ENCODE measurements around the gene BCL2A1. TPM values are rescaled to one million over a fixed set of nuclear protein-coding genes. Genes with fewer than 3 reads are reported as not detected.

The BCL2A1 gene
- polyA plus RNA-seq, 1 experiment, result not detected

DNA sequence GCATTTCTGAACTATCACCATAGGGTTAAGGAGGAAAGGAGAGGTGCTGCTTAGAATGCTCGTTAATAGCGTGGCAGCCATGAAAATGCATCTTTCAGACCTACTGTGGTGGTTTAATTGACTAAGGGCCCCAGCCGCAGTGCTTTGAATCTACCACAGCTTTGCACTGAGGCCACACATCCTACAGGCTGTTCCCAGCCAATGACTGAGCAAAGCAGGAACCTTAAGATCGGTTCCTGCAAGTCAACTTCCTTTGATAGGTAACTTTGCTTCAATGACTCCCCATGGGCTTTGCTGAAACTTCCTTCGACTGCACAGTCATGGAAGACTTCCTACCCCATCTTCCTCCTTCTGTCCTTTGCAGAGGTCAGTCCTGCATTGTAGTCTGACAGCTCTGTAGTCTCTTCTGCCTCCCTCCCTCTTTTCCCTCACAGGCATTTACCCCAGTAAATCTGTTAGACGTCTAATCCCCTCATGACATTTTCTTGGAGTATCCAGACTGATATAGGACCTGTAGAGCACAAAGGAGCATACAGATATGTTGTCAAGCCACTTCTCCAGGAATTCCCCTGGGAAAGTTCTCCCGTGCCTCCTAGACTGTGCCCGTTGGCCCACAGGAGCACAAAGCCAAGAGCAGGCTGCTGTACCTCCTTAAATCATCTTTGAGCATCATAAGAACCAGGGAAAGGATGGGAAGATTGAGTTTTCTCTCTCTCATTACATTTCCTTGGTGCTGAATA lies 2.6 kb upstream of the BCL2A1 start:
- ChIA-PET CTCF (no interaction called here), POLR2A (no interaction called here)
- TF ChIP-seq, protein P1, sequence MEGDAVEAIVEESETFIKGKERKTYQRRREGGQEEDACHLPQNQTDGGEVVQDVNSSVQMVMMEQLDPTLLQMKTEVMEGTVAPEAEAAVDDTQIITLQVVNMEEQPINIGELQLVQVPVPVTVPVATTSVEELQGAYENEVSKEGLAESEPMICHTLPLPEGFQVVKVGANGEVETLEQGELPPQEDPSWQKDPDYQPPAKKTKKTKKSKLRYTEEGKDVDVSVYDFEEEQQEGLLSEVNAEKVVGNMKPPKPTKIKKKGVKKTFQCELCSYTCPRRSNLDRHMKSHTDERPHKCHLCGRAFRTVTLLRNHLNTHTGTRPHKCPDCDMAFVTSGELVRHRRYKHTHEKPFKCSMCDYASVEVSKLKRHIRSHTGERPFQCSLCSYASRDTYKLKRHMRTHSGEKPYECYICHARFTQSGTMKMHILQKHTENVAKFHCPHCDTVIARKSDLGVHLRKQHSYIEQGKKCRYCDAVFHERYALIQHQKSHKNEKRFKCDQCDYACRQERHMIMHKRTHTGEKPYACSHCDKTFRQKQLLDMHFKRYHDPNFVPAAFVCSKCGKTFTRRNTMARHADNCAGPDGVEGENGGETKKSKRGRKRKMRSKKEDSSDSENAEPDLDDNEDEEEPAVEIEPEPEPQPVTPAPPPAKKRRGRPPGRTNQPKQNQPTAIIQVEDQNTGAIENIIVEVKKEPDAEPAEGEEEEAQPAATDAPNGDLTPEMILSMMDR (IDR thresholded peaks at IDR 0.05; ENCODE audit: insufficient read depth, low read depth, low read length), result no peak
- H3K4me3 ChIP-seq (ENCODE audit: low read depth, low read length), result no peak overlapping the region
- no peaks in the 10 kb centered on the region for H3K36me3 ChIP-seq (ENCODE audit: control insufficient read depth, insufficient read depth, low read length)
- H3K27me3 ChIP-seq (ENCODE audit: control insufficient read depth, insufficient read depth, low read length), result no peaks in the 10 kb centered on the region
- DNase-seq (ENCODE audit: low read depth), result no peak

GRCh38 chr15:79972863-79973262 lies 1.9 kb upstream of the BCL2A1 start:
- DNase-seq (ENCODE audit: low read depth), result no peak
- CTCF ChIA-PET, result no interaction called here
- TF ChIP-seq, protein P1 (IDR thresholded peaks at IDR 0.05; ENCODE audit: insufficient read depth, low read depth, low read length), result no peak
- H3K27me3 ChIP-seq (ENCODE audit: control insufficient read depth, insufficient read depth, low read length), result no peaks in the 10 kb centered on the region
- H3K4me3 ChIP-seq (ENCODE audit: low read depth, low read length), result no peak overlapping the region
- POLR2A ChIA-PET, result no interaction called here
- no peaks in the 10 kb centered on the region for H3K36me3 ChIP-seq (ENCODE audit: control insufficient read depth, insufficient read depth, low read length)

DNA sequence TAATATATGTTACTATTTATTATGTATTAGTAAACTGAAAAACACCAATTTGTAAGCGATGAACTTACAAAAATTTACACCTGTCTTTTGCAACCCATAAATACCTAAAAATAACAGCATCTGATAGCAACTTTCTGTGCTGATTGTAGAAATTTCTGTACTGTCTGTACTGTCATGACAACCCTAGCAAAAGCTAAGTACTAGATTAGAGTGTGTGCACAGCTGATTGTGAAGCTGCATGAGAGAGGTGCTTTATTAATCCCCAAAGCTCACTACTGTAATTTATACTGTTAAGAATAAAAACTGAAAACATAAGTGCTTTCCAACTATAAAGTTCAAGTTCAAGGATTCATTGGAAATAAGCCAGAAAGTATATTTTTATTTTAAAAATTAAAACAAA lies 815 bp downstream of the BCL2A1 start:
- DNase-seq (ENCODE audit: low read depth), result no peak
- POLR2A ChIA-PET, result no interaction called here
- Histone ChIP-seq H3K36me3 (ENCODE audit: control insufficient read depth, insufficient read depth, low read length) (no peaks in the 10 kb centered on the region), H3K4me3 (ENCODE audit: low read depth, low read length) (no peak overlapping the region), H3K27me3 (ENCODE audit: control insufficient read depth, insufficient read depth, low read length) (no peaks in the 10 kb centered on the region)
- CTCF ChIA-PET, result no interaction called here
- TF ChIP-seq, protein P1 (IDR thresholded peaks at IDR 0.05; ENCODE audit: insufficient read depth, low read depth, low read length), result no peak

DNA sequence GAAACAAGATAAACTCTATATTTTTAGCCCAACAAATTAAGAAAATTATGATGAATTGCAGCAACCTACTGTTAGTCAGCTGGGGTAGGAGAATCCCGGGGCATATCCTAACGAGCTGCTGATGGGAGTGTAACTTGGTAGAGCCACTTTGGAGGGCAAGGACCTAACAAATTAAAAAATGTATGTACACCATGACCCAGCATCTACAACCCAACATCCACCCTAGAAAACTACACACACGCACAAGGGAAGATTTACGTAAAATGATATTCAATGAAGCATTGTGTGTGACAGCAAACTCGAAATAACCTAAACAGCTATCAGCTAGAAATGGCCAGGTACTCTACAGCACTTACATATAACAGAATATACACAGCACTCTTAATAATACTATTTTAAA lies 1.9 kb downstream of the BCL2A1 start:
- Histone ChIP-seq H3K27me3 (ENCODE audit: control insufficient read depth, insufficient read depth, low read length) (no peaks in the 10 kb centered on the region), H3K4me3 (ENCODE audit: low read depth, low read length) (no peak overlapping the region), H3K36me3 (ENCODE audit: control insufficient read depth, insufficient read depth, low read length) (no peaks in the 10 kb centered on the region)
- TF ChIP-seq, protein P1 (IDR thresholded peaks at IDR 0.05; ENCODE audit: insufficient read depth, low read depth, low read length), result no peak
- no peak for DNase-seq (ENCODE audit: low read depth)
- ChIA-PET CTCF (no interaction called here), POLR2A (no interaction called here)

DNA sequence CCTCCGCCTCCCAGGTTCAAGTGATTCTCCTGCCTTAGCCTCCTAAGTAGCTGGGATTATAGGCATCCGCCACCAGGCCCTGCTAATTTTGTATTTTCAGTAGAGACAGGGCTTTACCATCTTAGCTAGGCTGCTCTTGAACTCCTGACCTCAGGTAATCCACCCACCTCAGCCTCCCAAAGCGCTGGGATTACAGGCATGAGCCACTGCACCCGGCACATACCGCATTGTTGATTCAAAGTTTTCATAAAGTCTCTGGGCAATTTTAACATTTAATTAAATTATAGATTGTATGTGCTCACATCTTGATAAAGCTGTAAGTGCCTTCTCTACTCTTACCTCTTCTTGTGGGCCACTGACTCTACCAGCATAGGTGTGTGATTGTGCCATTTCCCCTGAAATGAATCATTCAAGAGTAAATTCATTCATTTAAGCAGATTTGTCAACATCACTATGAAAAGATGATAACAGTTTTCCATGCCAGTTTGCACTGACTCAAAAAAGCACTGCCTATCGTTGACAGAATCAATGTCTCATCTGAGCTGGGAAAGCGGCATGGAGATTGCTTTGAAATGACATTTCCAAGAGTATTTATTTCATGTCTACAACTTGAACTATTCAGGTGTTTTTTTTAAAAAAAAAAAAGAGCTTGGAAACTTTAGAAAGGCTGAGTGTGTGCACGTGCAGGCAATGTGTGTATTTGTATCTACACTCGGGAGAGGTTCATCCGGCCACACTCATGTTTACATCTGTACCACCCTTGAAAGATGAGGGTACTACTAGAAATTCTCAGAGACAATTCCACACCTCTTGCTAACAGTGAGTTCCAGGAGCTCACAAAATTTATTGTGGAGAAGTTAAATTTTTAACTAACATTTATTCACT lies 3.5 kb downstream of the BCL2A1 start:
- ChIA-PET CTCF (interaction anchor here (0.8 to 1.6 kb wide), 3 partner anchors 25 to 629 kb away, joined by 3 to 4 read pairs (median 3); no protein-coding TSS in a partner anchor), POLR2A (no interaction called here)
- Histone ChIP-seq H3K4me3 (ENCODE audit: low read depth, low read length) (no peak overlapping the region), H3K36me3 (ENCODE audit: control insufficient read depth, insufficient read depth, low read length) (no peaks in the 10 kb centered on the region), H3K27me3 (ENCODE audit: control insufficient read depth, insufficient read depth, low read length) (no peaks in the 10 kb centered on the region)
- DNase-seq (ENCODE audit: low read depth), result no peak
- TF ChIP-seq, protein P1 (IDR thresholded peaks at IDR 0.05; ENCODE audit: insufficient read depth, low read depth, low read length), result no peak

Data from BJ (cell line).